Right lung (tissue), 5 donors: Measurements from ENCODE around the gene EVI5L. TPM values are rescaled to one million over a fixed set of nuclear protein-coding genes. Genes with fewer than 3 reads are reported as not detected.
"Not testable (repeated sequence)": the region's sequence is repeated elsewhere in the genome, so short reads cannot be mapped to it uniquely, and the experiment has no call there.

Experiments used
- DNase-seq, 2 donors: peaks; one replicate each; pipeline ENCODE4 v3.0.0-alpha.2; 2013
- polyA plus RNA-seq, 5 donors: library from polyadenylated mRNA; unstranded; fragments of 120-200 nt; gene quantifications; one replicate each; pipeline versions ENCODE4 v1.2.1 to v1.2.3, GENCODE V29; 2013; ENCODE audit warnings: inconsistent platforms in 1 of 5, low replicate concordance in 1 of 5; ENCODE audit not compliant: insufficient read length in 5 of 5, insufficient read depth in 1 of 5

EVI5L gene
- polyA plus RNA-seq, 5 donors, result 10.9 to 17.6 (median 12.6) TPM

- DNase-seq, result peak; percentile 70
Measured at GRCh38 chr19:7871437-7872305, 41.7 kb downstream of the EVI5L start.

DNA sequence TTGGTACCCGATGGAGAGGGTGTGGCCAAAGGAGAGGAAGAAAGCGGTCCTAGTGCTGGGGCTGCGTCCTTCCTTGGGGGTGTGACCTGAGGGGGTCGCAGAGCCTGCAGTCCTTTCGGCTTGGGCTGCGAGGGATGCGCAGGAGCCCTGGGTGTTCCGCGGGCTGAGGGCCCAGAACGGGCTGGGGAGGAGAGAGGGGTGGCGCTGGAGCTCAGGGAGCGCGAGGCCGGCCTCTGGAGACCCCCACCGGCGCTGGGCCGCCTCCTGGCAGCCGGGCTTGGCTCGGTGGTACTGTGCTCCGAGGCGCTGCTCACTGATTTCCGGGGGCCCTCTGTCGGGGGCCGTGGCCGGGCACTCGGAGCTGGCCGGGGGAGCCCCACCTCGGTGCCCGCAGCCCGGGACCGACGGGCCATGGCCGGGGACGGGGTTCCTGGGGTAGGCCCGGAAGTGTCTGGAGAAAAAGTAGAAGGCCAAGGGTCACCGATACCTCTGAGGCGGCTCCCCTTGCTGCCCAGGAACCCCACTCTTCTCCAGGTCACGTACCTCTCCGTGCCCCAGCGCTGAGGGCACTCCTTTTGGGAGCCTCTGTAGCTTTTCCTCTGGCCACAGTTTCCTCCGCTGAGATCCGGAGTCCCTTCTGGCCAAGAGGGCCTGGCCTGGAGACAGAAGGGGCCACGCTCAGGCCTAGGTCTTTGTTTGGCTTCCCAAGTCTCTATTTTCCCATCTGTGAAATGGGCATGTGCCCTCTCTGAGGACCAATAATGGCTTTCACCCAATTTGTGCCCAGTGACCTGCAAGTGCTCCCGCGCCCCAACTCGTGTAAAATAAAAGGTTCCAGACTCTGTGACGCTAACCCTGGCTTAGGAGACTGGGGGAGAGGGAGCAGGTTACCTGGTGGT lies 42.5 kb downstream of the EVI5L start:
- DNase-seq, result no peak

- no peak for DNase-seq
Measured at GRCh38 chr19:7873304-7874075, 43.5 kb downstream of the EVI5L start.

DNA sequence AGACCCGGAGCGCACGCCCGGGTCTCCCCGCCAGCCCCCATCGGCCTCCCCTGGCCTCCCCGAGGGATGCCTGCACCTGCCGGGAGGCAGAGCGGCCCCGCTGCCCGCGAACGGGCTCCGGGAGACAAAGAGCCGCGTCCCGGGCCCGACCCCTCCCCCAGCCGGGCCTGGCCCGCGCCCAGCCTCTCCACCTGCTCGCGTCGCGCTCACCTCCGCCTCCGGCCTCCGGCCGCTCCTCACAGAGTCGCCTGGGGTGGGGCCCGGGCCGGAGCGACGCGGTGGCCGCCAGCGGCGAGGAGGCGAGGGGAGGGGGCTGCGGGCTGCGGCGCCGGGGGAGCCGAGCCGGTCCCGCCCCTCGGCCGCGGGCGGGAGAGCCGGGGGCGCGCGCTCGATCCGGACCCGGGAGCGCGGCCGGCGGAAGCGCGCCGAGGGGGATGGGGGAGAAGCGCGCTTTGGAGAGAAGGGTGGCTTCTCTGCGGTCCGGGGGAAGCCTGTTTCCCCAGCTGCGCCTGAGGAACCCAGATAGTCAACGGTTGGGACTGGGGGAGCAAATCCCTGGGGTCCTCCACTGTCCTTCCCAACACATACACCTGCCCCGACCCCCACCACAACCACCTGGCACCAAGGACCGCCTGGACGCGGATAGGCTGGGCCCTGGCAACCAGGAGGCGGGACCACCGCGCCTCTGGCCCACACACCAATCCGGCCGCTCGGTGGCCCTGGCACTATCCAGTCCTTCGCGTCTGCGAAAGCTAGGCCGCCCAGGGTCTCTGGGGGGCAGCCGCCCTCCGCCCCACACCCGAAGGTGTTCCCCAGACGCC lies 44.3 kb downstream of the EVI5L start, which contains the start of gene PRR36:
Gene PRR36, minus strand, starts transcription at position 315 of the 821 bp plus-strand sequence. CDS start 701 bp downstream, outside the sequence.
- DNase-seq, result peak in 1 of 2 donors; percentile 55

DNA sequence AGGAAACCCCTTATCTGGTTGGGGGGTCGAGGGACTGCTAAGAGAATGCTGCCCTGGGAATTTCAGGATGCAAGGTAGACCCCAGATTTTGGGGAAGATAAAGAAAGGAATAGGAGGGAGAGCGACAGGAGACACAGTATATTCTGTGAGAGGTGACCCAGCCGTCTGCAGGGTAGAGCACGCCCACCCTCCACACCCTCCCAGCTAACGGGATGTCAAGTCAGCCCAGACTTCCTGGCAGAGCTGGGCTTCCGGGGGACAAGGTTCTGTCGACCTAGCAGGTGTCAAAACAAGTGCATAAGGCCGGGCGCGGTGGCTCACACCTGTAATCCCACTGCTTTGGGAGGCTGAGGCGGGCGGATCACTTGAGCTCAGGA lies 44.9 kb downstream of the EVI5L start:
- DNase-seq, result no peak

DNA sequence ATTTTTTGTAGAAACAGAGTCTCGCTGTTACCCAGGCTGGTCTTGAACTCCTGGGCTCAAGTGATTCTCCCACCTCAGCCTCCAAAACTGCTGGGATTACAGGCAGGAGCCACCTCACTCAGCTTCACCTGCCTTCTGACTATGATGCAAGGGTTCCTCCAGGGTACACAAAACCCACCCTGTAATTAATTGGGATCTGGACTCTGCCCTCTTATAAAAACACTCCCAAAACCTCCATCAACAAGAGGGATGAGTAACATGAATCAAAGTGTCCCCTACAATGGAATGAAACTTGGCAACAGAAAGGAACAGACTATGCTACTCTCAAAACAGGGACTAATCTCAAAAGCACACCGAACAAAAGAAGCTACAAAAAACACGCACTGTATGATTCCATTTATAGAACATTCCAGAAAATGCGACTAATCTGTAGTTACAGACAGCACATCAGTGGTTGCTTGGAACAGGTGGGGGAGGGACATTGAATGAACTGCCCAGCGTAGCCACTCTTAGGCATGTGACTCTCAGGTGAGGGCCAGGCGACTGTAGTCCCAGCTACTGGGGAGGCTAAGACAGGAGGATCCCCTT lies 47.3 kb downstream of the EVI5L start:
- DNase-seq, result no peak

- DNase-seq, result no peak
Measured at GRCh38 chr19:7879111-7879807, 49.2 kb downstream of the EVI5L start.

DNA sequence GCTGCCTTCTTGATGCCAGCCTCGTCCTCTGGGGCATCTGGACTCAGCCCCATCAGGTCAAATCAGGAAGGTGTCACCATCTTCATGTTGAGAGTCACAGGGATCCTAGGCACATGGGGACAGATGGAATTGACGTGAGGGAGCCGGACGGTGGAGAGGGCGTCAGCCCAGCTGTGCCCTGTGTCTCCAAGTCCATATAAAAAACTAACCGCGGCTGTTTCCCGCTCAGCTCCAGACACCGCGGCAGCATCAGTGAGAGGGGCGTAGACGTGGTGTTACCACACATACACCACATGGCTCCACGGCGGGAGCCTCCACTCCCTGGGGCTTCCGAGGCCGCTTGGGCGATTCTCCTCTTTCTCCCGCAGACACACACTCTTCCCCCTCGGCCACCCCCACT lies 49.8 kb downstream of the EVI5L start:
- DNase-seq, result no peak

GRCh38 chr19:7881910-7882309 lies 51.9 kb downstream of the EVI5L start:
- DNase-seq, result no peak

GRCh38 chr19:7883105-7883504 lies 53.1 kb downstream of the EVI5L start:
- no peak for DNase-seq

- DNase-seq, result no peak
Measured at GRCh38 chr19:7883796-7884570, 54.0 kb downstream of the EVI5L start.

DNA sequence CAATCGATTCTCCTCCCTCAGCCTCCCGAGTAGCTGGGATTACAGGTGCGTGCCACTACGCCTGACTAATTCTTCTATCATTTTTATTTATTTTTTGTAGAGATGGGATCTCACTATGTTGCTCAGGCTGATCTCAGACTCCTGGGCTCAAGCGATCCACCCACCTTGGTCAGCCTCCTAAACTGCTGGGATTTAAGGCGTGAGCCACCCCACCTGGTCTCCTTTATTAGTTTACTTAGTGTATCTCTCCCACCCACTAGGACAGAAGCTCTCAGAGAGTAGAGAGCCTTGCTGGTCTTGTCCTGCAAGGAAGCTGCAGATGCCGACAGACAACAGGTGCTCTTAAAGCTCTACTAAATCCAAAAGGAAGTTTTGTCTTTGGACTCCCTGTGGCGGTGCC lies 55.8 kb downstream of the EVI5L start:
- DNase-seq, result no peak

DNA sequence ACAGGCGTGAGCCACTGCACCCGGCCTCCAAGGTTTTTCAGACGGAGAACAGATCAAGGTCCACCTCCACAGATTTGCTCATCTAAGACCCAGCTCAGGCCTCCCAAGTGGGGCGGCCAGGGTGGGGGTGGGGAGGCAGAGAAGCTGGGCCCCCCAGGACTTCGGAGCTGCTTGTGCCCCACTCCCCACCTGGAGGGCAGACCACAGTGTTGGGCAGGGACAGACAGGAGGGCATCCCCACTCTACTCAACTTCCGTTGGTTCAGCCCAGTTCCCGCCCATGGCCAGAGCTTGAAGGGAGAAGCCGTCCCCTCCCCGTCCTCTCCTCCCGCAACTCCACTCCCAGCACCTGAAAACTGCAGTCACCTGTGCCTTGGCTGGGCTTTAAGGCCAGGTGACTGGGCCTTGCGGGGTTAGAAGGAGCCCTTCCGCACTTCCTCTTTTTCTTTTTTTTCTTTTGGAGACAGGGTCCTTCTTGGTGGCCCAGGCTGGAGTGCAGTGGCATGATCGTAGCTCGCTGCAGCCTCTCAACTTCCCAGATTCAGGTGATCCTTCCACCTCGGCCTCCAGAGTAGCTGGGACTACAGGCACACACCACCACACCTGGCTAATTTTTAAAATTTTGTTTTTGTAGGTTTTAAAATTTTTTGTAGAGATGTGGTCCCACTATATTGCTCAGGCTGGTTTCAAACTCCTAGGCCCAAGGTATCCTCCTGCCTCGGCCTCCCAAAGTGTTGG lies 57.6 kb downstream of the EVI5L start:
- DNase-seq, result no peak

- no peak for DNase-seq
Measured at GRCh38 chr19:7888145-7888825, 58.3 kb downstream of the EVI5L start, which contains the start of gene LRRC8E. Gene LRRC8E, plus strand, starts transcription at chr19:7888510. Its CDS starts 7,094 bp downstream, at chr19:7895604.

DNA sequence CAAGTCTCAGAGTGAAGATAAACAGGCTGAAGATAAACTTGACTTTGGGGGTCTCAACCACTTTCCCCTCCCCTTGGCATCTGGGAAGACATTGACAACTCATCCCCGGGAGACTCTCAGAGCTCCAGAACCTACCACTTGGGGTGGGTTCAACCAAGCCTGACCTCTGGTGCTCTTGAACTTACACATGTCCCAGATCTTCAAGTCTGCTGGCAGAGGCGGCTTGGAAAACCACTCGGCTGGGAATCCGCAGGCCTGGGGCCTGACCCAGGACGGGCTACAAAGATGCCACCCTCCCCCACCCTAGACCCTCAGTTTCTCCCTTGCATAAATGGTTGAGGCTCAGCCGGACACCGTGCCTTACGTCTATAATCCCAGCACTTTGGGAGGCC lies 58.8 kb downstream of the EVI5L start:
- no peak for DNase-seq

- not testable (repeated sequence) for DNase-seq
Measured at GRCh38 chr19:7893362-7894101, 63.5 kb downstream of the EVI5L start.
